ENCODE data around the gene SERPINH1. TPM values are rescaled to one million over a fixed set of nuclear protein-coding genes. Genes with fewer than 3 reads are reported as not detected.

Gene SERPINH1
- polyA plus RNA-seq, 2 donors, result 20.0 to 27.1 TPM

GRCh38 chr11:75572744-75573143 lies 10.7 kb downstream of the SERPINH1 start:
- Histone ChIP-seq H3K4me3 (ENCODE audit: low read depth in 1 of 2, low read length in 2 of 2) (no peak overlapping the region), H3K27me3 (ENCODE audit: control insufficient read depth in 1 of 2, insufficient read depth in 2 of 2, low read length in 2 of 2) (no peaks in the 10 kb centered on the region), H3K4me1 (ENCODE audit: control insufficient read depth in 2 of 2, insufficient read depth in 2 of 2, low read length in 1 of 2) (peaks cover 2 to 4% of the 10 kb centered on the region in 2 donors), H3K36me3 (ENCODE audit: control insufficient read depth in 2 of 2, insufficient read depth in 2 of 2, low read length in 1 of 2) (peaks cover 12 to 30% of the 10 kb centered on the region in 2 donors), H3K27ac (ENCODE audit: low read depth in 2 of 2, low read length in 1 of 2) (no peak overlapping the region), H3K9me3 (ENCODE audit: control insufficient read depth in 2 of 2, insufficient read depth in 1 of 2, low read depth in 1 of 2, low read length in 1 of 2) (no peaks in the 10 kb centered on the region)
- WGBS, 2 donors, result 63 to 67% methylated on average over 8 of the region's 8 CpGs

DNA sequence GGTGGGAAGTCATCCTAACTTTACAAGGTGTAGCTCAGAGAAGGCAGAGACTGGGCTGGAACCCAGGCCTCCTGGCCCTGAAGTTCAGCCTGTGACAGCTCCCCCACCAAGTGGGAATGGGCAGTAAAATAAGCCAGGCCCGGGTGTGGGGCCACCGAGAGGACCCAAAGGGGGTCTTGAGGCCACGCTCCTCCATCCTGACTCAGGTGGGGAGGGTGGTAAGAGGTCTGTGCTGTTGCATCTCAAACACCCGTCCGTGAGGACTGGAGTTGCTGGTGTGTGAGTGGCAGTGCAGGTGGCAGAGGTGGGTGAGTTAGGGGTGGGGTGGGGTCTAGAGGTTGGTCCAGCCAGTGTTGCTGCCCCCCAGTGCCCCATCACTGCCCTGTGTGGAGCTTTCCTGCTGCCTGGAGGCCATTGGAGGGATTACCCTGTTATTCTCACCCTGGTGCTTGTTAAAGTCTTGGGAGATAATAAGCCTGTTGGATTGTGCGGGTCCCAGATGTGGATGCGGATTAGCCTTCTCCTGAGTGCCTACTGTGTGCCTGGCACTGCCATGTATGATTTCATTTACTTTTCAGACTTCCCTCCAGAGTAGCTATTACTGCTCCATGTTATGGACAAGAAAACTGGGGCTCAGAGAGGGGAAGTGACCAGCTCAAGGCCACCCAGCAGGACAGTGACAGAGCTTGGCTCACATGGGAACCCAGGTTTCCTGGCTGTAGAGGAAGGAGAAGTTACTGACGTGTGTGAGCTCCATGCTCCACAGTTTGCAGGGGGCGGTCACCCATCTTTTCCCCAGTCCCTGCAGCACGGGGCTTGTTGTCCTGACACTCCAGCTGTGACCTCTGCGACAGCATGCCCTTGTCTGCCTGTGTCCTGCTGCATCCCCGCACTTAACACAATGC lies 12.9 kb downstream of the SERPINH1 start:
- Histone ChIP-seq H3K27ac (ENCODE audit: low read depth in 2 of 2, low read length in 1 of 2) (no peak overlapping the region), H3K27me3 (ENCODE audit: control insufficient read depth in 1 of 2, insufficient read depth in 2 of 2, low read length in 2 of 2) (no peaks in the 10 kb centered on the region)
- 70% methylated on average over 12 of the region's 12 CpGs for WGBS, 2 donors

DNA sequence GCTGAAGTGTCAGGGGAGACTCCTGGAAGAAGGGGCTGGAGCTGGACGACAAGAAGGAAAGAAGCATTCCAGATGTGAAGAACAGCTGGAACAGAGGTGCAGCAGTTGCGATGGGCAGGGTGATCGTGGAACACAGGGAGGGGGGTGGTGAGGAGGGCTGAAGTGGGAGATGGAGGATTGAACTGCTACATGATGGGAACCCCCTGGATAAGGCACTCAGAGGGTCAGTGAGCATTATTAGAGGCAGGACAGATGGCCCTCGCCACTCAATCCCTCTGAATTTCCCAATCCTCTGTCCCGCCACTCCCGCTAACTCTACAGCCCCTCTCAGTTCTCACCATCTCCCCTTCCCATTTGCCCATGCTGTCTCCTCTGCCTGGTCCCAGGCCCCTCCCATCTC lies 14.0 kb downstream of the SERPINH1 start:
- WGBS, 2 donors, result 80 to 82% methylated on average over 4 to 6 of the region's 6 CpGs
- no peak overlapping the region for H3K27ac ChIP-seq (ENCODE audit: low read depth in 2 of 2, low read length in 1 of 2)

More for the DNA sequence above, 12.9 kb downstream of the SERPINH1 start:
- Histone ChIP-seq H3K4me3 (ENCODE audit: low read depth in 1 of 2, low read length in 2 of 2) (no peak overlapping the region), H3K9me3 (ENCODE audit: control insufficient read depth in 2 of 2, insufficient read depth in 1 of 2, low read depth in 1 of 2, low read length in 1 of 2) (no peaks in the 10 kb centered on the region), H3K4me1 (ENCODE audit: control insufficient read depth in 2 of 2, insufficient read depth in 2 of 2, low read length in 1 of 2) (peaks cover 2 to 4% of the 10 kb centered on the region in 2 donors), H3K36me3 (ENCODE audit: control insufficient read depth in 2 of 2, insufficient read depth in 2 of 2, low read length in 1 of 2) (peaks cover 12 to 18% of the 10 kb centered on the region in 2 donors)

DNA sequence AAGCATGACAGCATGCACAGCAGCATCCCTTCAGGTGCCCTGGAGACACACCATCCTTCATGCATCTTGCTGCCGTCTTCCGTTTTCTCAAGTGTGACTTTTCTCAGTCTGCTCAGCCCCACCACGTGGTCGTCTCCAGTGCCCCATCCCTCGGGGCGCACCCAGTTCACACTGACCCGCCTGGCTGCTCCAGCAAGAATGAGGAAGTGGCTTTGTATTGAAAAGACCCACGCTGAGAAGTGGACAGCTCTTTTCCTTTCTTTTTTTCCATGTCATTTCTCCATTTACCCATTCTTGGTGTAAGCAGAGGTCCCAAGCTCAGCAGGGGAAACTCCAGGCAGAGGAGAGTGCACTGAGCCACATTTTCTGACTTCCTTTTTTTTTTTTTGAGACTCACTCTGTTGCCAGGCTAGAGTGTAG lies 14.5 kb downstream of the SERPINH1 start:
- WGBS, 2 donors, result 18 to 20% methylated on average over 8 of the region's 8 CpGs
- H3K9me3 ChIP-seq (ENCODE audit: control insufficient read depth in 2 of 2, insufficient read depth in 1 of 2, low read depth in 1 of 2, low read length in 1 of 2), result no peaks in the 10 kb centered on the region
- no peaks in the 10 kb centered on the region for H3K27me3 ChIP-seq (ENCODE audit: control insufficient read depth in 1 of 2, insufficient read depth in 2 of 2, low read length in 2 of 2)
- no peak overlapping the region for H3K4me3 ChIP-seq (ENCODE audit: low read depth in 1 of 2, low read length in 2 of 2)
- H3K27ac ChIP-seq (ENCODE audit: low read depth in 2 of 2, low read length in 1 of 2), result no peak overlapping the region
- H3K4me1 ChIP-seq (ENCODE audit: control insufficient read depth in 2 of 2, insufficient read depth in 2 of 2, low read length in 1 of 2), result peaks cover 0 to 2% of the 10 kb centered on the region in 2 donors
- peaks cover 6 to 9% of the 10 kb centered on the region in 2 donors for H3K36me3 ChIP-seq (ENCODE audit: control insufficient read depth in 2 of 2, insufficient read depth in 2 of 2, low read length in 1 of 2)

More for the DNA sequence above, 14.0 kb downstream of the SERPINH1 start:
- no peaks in the 10 kb centered on the region for H3K27me3 ChIP-seq (ENCODE audit: control insufficient read depth in 1 of 2, insufficient read depth in 2 of 2, low read length in 2 of 2)
- H3K4me1 ChIP-seq (ENCODE audit: control insufficient read depth in 2 of 2, insufficient read depth in 2 of 2, low read length in 1 of 2), result peaks cover 0 to 2% of the 10 kb centered on the region in 2 donors
- no peak overlapping the region for H3K4me3 ChIP-seq (ENCODE audit: low read depth in 1 of 2, low read length in 2 of 2)
- no peaks in the 10 kb centered on the region for H3K9me3 ChIP-seq (ENCODE audit: control insufficient read depth in 2 of 2, insufficient read depth in 1 of 2, low read depth in 1 of 2, low read length in 1 of 2)
- peaks cover 6 to 9% of the 10 kb centered on the region in 2 donors for H3K36me3 ChIP-seq (ENCODE audit: control insufficient read depth in 2 of 2, insufficient read depth in 2 of 2, low read length in 1 of 2)

GRCh38 chr11:75577207-75577606 lies 15.2 kb downstream of the SERPINH1 start:
- no peaks in the 10 kb centered on the region for H3K9me3 ChIP-seq (ENCODE audit: control insufficient read depth in 2 of 2, insufficient read depth in 1 of 2, low read depth in 1 of 2, low read length in 1 of 2)
- WGBS, 2 donors, result 14 to 19% methylated on average over 9 to 10 of the region's 10 CpGs
- no peak overlapping the region for H3K4me3 ChIP-seq (ENCODE audit: low read depth in 1 of 2, low read length in 2 of 2)
- H3K4me1 ChIP-seq (ENCODE audit: control insufficient read depth in 2 of 2, insufficient read depth in 2 of 2, low read length in 1 of 2), result peaks cover 0 to 2% of the 10 kb centered on the region in 2 donors
- H3K27ac ChIP-seq (ENCODE audit: low read depth in 2 of 2, low read length in 1 of 2), result no peak overlapping the region
- H3K27me3 ChIP-seq (ENCODE audit: control insufficient read depth in 1 of 2, insufficient read depth in 2 of 2, low read length in 2 of 2), result no peaks in the 10 kb centered on the region
- peaks cover 2 to 3% of the 10 kb centered on the region in 2 donors for H3K36me3 ChIP-seq (ENCODE audit: control insufficient read depth in 2 of 2, insufficient read depth in 2 of 2, low read length in 1 of 2)

DNA sequence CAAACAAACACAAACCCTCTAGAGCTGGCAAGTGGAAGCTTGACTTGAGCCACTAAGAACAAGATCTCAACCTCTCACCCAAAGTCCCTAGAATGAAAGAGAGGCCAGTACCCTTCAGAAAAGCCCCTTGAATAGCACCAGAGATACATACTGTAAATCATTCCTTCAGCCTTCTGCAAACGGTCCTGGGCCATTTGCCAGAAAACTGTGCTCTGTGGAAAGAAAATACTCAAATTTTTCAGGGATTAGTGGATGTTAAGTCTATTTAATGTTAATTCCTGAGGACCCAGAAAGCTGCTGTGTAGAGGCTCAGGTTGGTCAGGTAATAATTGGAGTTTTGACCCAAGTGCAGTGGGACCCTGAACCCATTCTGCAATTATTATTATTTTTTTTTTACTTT lies 16.9 kb downstream of the SERPINH1 start:
- Histone ChIP-seq H3K9me3 (ENCODE audit: control insufficient read depth in 2 of 2, insufficient read depth in 1 of 2, low read depth in 1 of 2, low read length in 1 of 2) (no peaks in the 10 kb centered on the region), H3K36me3 (ENCODE audit: control insufficient read depth in 2 of 2, insufficient read depth in 2 of 2, low read length in 1 of 2) (no peaks in the 10 kb centered on the region), H3K27me3 (ENCODE audit: control insufficient read depth in 1 of 2, insufficient read depth in 2 of 2, low read length in 2 of 2) (no peaks in the 10 kb centered on the region), H3K4me3 (ENCODE audit: low read depth in 1 of 2, low read length in 2 of 2) (no peak overlapping the region), H3K27ac (ENCODE audit: low read depth in 2 of 2, low read length in 1 of 2) (no peak overlapping the region), H3K4me1 (ENCODE audit: control insufficient read depth in 2 of 2, insufficient read depth in 2 of 2, low read length in 1 of 2) (peaks cover 0 to 4% of the 10 kb centered on the region in 2 donors)
- 5 to 9% methylated on average over 1 of the region's 1 CpG for WGBS, 2 donors

- WGBS, 2 donors, result 75 to 82% methylated on average over 1 of the region's 1 CpG
- Histone ChIP-seq H3K36me3 (ENCODE audit: control insufficient read depth in 2 of 2, insufficient read depth in 2 of 2, low read length in 1 of 2) (no peaks in the 10 kb centered on the region), H3K4me1 (ENCODE audit: control insufficient read depth in 2 of 2, insufficient read depth in 2 of 2, low read length in 1 of 2) (peaks cover 0 to 4% of the 10 kb centered on the region in 2 donors), H3K9me3 (ENCODE audit: control insufficient read depth in 2 of 2, insufficient read depth in 1 of 2, low read depth in 1 of 2, low read length in 1 of 2) (no peaks in the 10 kb centered on the region), H3K27me3 (ENCODE audit: control insufficient read depth in 1 of 2, insufficient read depth in 2 of 2, low read length in 2 of 2) (no peaks in the 10 kb centered on the region), H3K4me3 (ENCODE audit: low read depth in 1 of 2, low read length in 2 of 2) (no peak overlapping the region), H3K27ac (ENCODE audit: low read depth in 2 of 2, low read length in 1 of 2) (no peak overlapping the region)
Measured at GRCh38 chr11:75579841-75580240, 17.8 kb downstream of the SERPINH1 start.

DNA sequence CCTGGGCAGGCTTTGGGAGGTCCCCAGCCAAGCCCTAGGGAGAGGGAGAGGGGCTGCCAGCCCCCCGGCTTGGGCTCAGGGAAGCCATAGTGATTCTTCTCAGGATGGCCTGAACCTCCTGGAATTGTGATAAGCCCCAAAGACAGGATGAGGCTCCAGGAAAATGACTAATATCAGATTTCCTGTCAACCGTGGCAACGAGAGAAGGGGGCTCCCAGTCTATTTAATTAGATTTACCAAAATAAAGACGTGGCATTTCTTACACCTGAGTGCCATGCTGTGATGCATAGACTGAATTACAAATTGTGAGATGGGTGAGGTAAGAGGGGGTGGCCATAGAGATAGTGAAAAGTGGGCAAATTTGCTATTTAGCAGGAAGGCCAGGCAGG lies 20.4 kb downstream of the SERPINH1 start:
- Histone ChIP-seq H3K36me3 (ENCODE audit: control insufficient read depth in 2 of 2, insufficient read depth in 2 of 2, low read length in 1 of 2) (no peaks in the 10 kb centered on the region), H3K27me3 (ENCODE audit: control insufficient read depth in 1 of 2, insufficient read depth in 2 of 2, low read length in 2 of 2) (no peaks in the 10 kb centered on the region), H3K9me3 (ENCODE audit: control insufficient read depth in 2 of 2, insufficient read depth in 1 of 2, low read depth in 1 of 2, low read length in 1 of 2) (no peaks in the 10 kb centered on the region), H3K4me3 (ENCODE audit: low read depth in 1 of 2, low read length in 2 of 2) (peak overlapping the region in 1 of 2 donors; percentile 47), H3K27ac (ENCODE audit: low read depth in 2 of 2, low read length in 1 of 2) (peak overlapping the region; percentile 89 to 92), H3K4me1 (ENCODE audit: control insufficient read depth in 2 of 2, insufficient read depth in 2 of 2, low read length in 1 of 2) (peaks cover 0 to 3% of the 10 kb centered on the region in 2 donors)
- 46% methylated on average over 4 of the region's 4 CpGs for WGBS, 2 donors

- peak overlapping the region; percentile 46 to 47 for H3K4me3 ChIP-seq (ENCODE audit: low read depth in 1 of 2, low read length in 2 of 2)
- H3K9me3 ChIP-seq (ENCODE audit: control insufficient read depth in 2 of 2, insufficient read depth in 1 of 2, low read depth in 1 of 2, low read length in 1 of 2), result no peaks in the 10 kb centered on the region
- no peaks in the 10 kb centered on the region for H3K36me3 ChIP-seq (ENCODE audit: control insufficient read depth in 2 of 2, insufficient read depth in 2 of 2, low read length in 1 of 2)
- WGBS, 2 donors, result 1 to 3% methylated on average over 64 to 68 of the region's 68 CpGs
- peak overlapping the region; percentile 89 to 92 for H3K27ac ChIP-seq (ENCODE audit: low read depth in 2 of 2, low read length in 1 of 2)
- H3K4me1 ChIP-seq (ENCODE audit: control insufficient read depth in 2 of 2, insufficient read depth in 2 of 2, low read length in 1 of 2), result peaks cover 0 to 3% of the 10 kb centered on the region in 2 donors
- no peaks in the 10 kb centered on the region for H3K27me3 ChIP-seq (ENCODE audit: control insufficient read depth in 1 of 2, insufficient read depth in 2 of 2, low read length in 2 of 2)
Measured at GRCh38 chr11:75582895-75583717, 21.1 kb downstream of the SERPINH1 start.

Data from esophagus (tissue), 2 donors.